Measurements from ENCODE around the gene RASA3. TPM values are rescaled to one million over a fixed set of nuclear protein-coding genes. Genes with fewer than 3 reads are reported as not detected.

RASA3 gene
- total RNA-seq, 2 donors from 2014 or later = 4.4 to 7.2 TPM

DNA sequence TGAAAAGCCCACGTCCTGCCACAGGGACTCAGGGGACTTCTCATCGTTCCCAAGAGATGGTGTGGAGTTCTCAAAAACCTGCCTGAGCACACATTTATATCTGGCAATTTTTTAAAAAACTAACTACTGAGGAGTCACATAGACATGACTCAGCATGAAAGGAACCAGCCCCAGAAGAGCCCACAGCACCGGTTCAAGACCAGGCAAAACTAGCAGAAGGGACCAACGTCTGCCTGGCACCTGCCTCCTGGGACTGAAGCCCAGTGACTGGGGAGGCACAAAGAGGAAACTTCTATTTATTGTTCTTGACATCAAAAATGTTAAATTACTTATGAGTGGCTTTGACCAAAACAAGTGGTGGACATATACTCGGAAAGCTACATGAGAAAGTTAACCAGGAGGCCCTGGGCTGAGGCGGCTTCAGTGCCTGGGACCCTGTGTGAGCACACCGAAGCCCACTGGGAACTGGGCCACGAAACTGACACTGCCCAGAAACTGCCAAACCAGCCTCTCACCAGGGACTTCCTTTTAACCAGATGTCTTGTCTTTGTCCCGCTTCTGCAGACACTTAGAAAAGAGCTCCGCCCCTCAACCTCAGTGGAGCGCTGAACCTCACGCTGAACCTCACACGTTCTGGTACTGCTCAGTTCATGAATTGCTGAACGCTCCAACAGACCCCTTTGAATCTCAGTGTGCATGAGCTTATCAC is 184.2 kb downstream of the RASA3 start:
- peaks cover 3% of the 10 kb centered on the region for H3K4me1 ChIP-seq
- H3K9ac ChIP-seq (ENCODE audit: low read depth in 2 of 2, low read length in 2 of 2) = no peak overlapping the region
- no peaks in the 10 kb centered on the region for H3K9me3 ChIP-seq
- H3K36me3 ChIP-seq = no peaks in the 10 kb centered on the region
- no peak overlapping the region for H3K27ac ChIP-seq
- intact Hi-C loops (cut with DNase I) = no loop called here
- no peaks in the 10 kb centered on the region for H3K27me3 ChIP-seq
- H3K4me3 ChIP-seq = no peak overlapping the region
- no peak for DNase-seq
- TF ChIP-seq, protein P1, sequence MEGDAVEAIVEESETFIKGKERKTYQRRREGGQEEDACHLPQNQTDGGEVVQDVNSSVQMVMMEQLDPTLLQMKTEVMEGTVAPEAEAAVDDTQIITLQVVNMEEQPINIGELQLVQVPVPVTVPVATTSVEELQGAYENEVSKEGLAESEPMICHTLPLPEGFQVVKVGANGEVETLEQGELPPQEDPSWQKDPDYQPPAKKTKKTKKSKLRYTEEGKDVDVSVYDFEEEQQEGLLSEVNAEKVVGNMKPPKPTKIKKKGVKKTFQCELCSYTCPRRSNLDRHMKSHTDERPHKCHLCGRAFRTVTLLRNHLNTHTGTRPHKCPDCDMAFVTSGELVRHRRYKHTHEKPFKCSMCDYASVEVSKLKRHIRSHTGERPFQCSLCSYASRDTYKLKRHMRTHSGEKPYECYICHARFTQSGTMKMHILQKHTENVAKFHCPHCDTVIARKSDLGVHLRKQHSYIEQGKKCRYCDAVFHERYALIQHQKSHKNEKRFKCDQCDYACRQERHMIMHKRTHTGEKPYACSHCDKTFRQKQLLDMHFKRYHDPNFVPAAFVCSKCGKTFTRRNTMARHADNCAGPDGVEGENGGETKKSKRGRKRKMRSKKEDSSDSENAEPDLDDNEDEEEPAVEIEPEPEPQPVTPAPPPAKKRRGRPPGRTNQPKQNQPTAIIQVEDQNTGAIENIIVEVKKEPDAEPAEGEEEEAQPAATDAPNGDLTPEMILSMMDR (IDR thresholded peaks at IDR 0.05) = no peak

DNA sequence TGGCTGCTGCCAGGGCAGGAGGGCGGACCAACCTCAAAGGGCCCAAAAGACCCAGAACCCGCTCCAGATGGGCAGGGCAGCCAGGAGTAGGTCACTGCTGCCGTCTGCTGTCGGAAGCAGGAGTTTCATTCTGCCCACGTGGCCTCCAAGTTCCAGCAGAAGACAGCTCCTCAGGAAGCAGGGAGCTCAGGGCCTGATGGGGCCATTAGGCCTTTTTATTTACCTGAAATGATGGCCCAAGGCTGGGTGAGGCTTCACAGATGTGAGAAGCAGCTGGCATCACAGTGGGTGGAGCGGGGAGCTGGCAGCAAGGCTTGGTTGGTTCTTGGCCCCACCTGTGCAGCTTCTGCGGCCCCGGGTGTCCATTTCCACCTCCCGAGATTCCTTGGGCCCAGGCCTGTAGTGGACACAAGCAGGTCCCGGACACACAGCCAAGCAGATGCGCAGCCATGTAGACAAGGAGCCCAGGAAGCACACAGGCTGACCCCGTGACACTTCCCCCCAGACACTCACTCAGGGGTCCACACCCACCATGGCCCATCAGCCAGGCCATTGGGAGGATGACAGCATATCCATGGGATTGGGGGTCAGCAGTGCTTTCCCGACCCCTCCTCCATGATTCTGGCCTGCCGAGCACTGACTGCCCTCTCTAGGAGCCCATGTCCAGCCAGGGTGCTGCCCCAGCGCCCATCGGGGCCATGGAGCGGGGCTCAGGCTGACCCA is 185.0 kb downstream of the RASA3 start:
- no peaks in the 10 kb centered on the region for H3K36me3 ChIP-seq
- TF ChIP-seq, protein P1 (IDR thresholded peaks at IDR 0.05) = peak; percentile 65
- H3K27me3 ChIP-seq = no peaks in the 10 kb centered on the region
- intact Hi-C loops (cut with DNase I) = loop anchor here (1.0 kb wide), 1 partner anchor 131 kb away; no protein-coding TSS in a partner anchor
- H3K27ac ChIP-seq = no peak overlapping the region
- no peaks in the 10 kb centered on the region for H3K9me3 ChIP-seq
- DNase-seq = peak; percentile 58
- H3K4me3 ChIP-seq = no peak overlapping the region
- peaks cover 3% of the 10 kb centered on the region for H3K4me1 ChIP-seq
- H3K9ac ChIP-seq (ENCODE audit: low read depth in 2 of 2, low read length in 2 of 2) = no peak overlapping the region

DNA sequence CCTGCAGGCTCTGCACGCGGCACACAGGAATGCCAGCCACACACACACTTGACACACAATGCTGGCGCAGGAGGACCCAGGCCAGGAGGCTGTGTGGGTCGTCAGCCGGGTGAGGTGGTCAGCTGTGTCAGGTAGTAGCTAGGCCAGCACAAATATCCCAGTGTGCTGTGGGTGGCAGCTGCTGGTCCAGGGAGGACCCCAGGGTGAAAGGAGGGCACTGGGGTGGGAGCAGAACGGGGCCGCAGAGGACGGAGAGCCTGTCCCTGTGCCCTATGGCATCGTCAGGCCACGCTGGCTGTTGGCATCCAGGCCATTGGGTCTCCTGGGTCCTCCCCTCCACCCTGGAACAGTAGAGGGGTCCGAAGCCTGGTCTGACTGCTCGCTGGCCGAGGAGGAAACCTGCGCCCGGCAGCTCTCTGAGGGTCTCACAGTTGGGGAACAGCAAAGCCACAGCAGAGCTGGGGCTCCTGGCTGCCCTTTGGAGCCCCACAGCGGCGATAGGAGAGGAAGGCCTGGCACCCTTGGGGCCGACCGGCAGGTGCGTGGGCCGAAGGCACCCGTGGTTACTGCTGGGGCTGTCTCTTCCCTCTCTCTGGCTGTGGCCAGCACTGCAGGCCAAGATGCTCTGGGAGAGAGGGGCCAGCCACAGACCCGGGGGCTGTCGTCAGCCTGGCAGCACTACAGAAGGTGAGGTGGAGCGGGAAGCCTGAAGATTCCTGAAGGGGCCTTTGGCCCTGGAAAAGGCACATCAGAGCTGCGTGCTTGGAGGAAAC is 185.8 kb downstream of the RASA3 start:
- intact Hi-C loops (cut with DNase I) = loop anchor here (1.0 kb wide), 1 partner anchor 130 kb away; no protein-coding TSS in a partner anchor
- Histone ChIP-seq H3K9me3 (no peaks in the 10 kb centered on the region), H3K9ac (ENCODE audit: low read depth in 2 of 2, low read length in 2 of 2) (no peak overlapping the region), H3K4me3 (no peak overlapping the region), H3K27me3 (no peaks in the 10 kb centered on the region), H3K27ac (no peak overlapping the region), H3K4me1 (peaks cover 3% of the 10 kb centered on the region), H3K36me3 (no peaks in the 10 kb centered on the region)
- TF ChIP-seq, protein P1 (IDR thresholded peaks at IDR 0.05) = no peak
- no peak for DNase-seq

DNA sequence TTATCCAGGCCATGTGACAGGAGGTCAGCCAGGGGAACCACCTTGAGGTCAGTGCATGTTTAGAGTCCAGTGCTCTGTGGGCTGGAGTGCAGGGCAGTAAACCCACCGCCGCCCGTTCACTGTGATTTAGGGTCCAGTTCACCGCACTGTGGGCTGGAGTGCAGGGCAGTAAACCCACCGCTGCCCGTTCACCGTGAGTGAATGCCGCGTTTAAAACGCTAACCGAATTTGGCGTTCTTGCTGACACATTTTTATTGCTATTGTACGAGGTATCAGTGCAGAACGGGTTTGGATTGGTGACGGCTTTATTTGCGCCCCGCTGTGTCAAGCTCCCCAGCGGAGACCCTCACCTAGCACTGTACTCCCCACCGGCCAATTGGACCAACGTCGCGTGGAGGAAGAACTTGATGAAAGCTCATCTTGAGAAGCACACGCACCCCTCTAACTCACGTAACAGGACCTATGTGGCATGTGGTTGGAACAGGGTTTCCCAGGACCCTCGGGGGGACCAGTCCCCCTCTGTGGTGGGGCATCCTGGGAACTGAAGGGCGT is 186.5 kb downstream of the RASA3 start:
- DNase-seq = no peak
- no peaks in the 10 kb centered on the region for H3K36me3 ChIP-seq
- H3K27ac ChIP-seq = no peak overlapping the region
- no peak overlapping the region for H3K4me3 ChIP-seq
- H3K9ac ChIP-seq (ENCODE audit: low read depth in 2 of 2, low read length in 2 of 2) = no peak overlapping the region
- intact Hi-C loops (cut with DNase I) = no loop called here
- H3K4me1 ChIP-seq = no peaks in the 10 kb centered on the region
- no peaks in the 10 kb centered on the region for H3K27me3 ChIP-seq
- H3K9me3 ChIP-seq = no peaks in the 10 kb centered on the region
- TF ChIP-seq, protein P1 (IDR thresholded peaks at IDR 0.05) = no peak

All from colonic mucosa (tissue), 4 donors.